ENCODE measurements around the gene CPNE6. TPM values are rescaled to one million over a fixed set of nuclear protein-coding genes. Genes with fewer than 3 reads are reported as not detected.

The CPNE6 gene
- polyA plus RNA-seq, 1 donor (not counting 4 experiments of a cell fraction or from before 2014, with no cell fraction given), result not detected

- H3K36me3 ChIP-seq (ENCODE audit: control insufficient read depth in 2 of 2, extremely low read depth in 1 of 2, insufficient read depth in 2 of 2, low read length in 2 of 2), result no peaks in the 10 kb centered on the region
- H3K9ac ChIP-seq (ENCODE audit: control insufficient read depth, extremely low read depth, insufficient read depth, low read length), result no peak overlapping the region
- H3K9me3 ChIP-seq (ENCODE audit: control insufficient read depth, low read depth, low read length), result no peaks in the 10 kb centered on the region
- dilution Hi-C loops (cut with MboI; ENCODE audit: extremely low pct_ligation_motif_present, low sequenced_read_pairs), result no loop called here
- TF ChIP-seq CTCF (optimal IDR thresholded peaks at IDR 0.05 in 1 of 3, IDR thresholded peaks at IDR 0.05 in 1 of 3, conservative IDR thresholded peaks at IDR 0.05 in 1 of 3; ENCODE audit: extremely low read depth in 1 of 3, insufficient read depth in 2 of 3, low read length in 3 of 3), result no peak
- no peak for TF ChIP-seq EZH2 (IDR thresholded peaks at IDR 0.05; ENCODE audit: low read length)
- no peak for DNase-seq (ENCODE audit: low read depth, low spot score)
- H3K9me1 ChIP-seq (ENCODE audit: control insufficient read depth, extremely low read depth, insufficient read depth, low read length), result no peaks in the 10 kb centered on the region
- no peaks in the 10 kb centered on the region for H4K20me1 ChIP-seq (ENCODE audit: control insufficient read depth, extremely low read depth, insufficient read depth, low read length)
- no peak overlapping the region for H3K4me3 ChIP-seq (ENCODE audit: control insufficient read depth in 2 of 3, extremely low read depth in 1 of 3, insufficient read depth in 2 of 3, low read depth in 1 of 3, low read length in 3 of 3)
- H2AFZ ChIP-seq (ENCODE audit: control insufficient read depth, low read length), result no peak overlapping the region
- H3K27ac ChIP-seq (ENCODE audit: control insufficient read depth, insufficient read depth, low read length), result no peak overlapping the region
- no peaks in the 10 kb centered on the region for H3K79me2 ChIP-seq (ENCODE audit: control insufficient read depth, insufficient read depth, low read length)
- H3K4me1 ChIP-seq (ENCODE audit: control insufficient read depth, extremely low read depth, insufficient read depth, low read length), result peaks cover 17% of the 10 kb centered on the region
- FAIRE-seq, result no peak
- no peaks in the 10 kb centered on the region for H3K27me3 ChIP-seq (ENCODE audit: control insufficient read depth, extremely low read depth, insufficient read depth, low read length)
- H3K4me2 ChIP-seq (ENCODE audit: control insufficient read depth, extremely low read depth, insufficient read depth, low read depth, low read length), result no peak overlapping the region
Measured at GRCh38 chr14:24110060-24110459, 38.7 kb downstream of the CPNE6 start.

GRCh38 chr14:24110523-24110922 is 39.2 kb downstream of the CPNE6 start:
- H3K27me3 ChIP-seq (ENCODE audit: control insufficient read depth, extremely low read depth, insufficient read depth, low read length), result no peaks in the 10 kb centered on the region
- TF ChIP-seq EZH2 (IDR thresholded peaks at IDR 0.05; ENCODE audit: low read length) (no peak), CTCF (optimal IDR thresholded peaks at IDR 0.05 in 1 of 3, IDR thresholded peaks at IDR 0.05 in 1 of 3, conservative IDR thresholded peaks at IDR 0.05 in 1 of 3; ENCODE audit: extremely low read depth in 1 of 3, insufficient read depth in 2 of 3, low read length in 3 of 3) (no peak)
- dilution Hi-C loops (cut with MboI; ENCODE audit: extremely low pct_ligation_motif_present, low sequenced_read_pairs), result no loop called here
- H3K9me3 ChIP-seq (ENCODE audit: control insufficient read depth, low read depth, low read length), result no peaks in the 10 kb centered on the region
- no peak overlapping the region for H3K9ac ChIP-seq (ENCODE audit: control insufficient read depth, extremely low read depth, insufficient read depth, low read length)
- H3K27ac ChIP-seq (ENCODE audit: control insufficient read depth, insufficient read depth, low read length), result no peak overlapping the region
- DNase-seq (ENCODE audit: low read depth, low spot score) (no peak), FAIRE-seq (no peak)
- no peaks in the 10 kb centered on the region for H3K79me2 ChIP-seq (ENCODE audit: control insufficient read depth, insufficient read depth, low read length)
- peaks cover 19% of the 10 kb centered on the region for H3K4me1 ChIP-seq (ENCODE audit: control insufficient read depth, extremely low read depth, insufficient read depth, low read length)
- no peaks in the 10 kb centered on the region for H3K36me3 ChIP-seq (ENCODE audit: control insufficient read depth in 2 of 2, extremely low read depth in 1 of 2, insufficient read depth in 2 of 2, low read length in 2 of 2)
- H3K4me2 ChIP-seq (ENCODE audit: control insufficient read depth, extremely low read depth, insufficient read depth, low read depth, low read length), result no peak overlapping the region
- H3K9me1 ChIP-seq (ENCODE audit: control insufficient read depth, extremely low read depth, insufficient read depth, low read length), result no peaks in the 10 kb centered on the region
- no peaks in the 10 kb centered on the region for H4K20me1 ChIP-seq (ENCODE audit: control insufficient read depth, extremely low read depth, insufficient read depth, low read length)
- H2AFZ ChIP-seq (ENCODE audit: control insufficient read depth, low read length), result no peak overlapping the region
- no peak overlapping the region for H3K4me3 ChIP-seq (ENCODE audit: control insufficient read depth in 2 of 3, extremely low read depth in 1 of 3, insufficient read depth in 2 of 3, low read depth in 1 of 3, low read length in 3 of 3)
